Measurements from ENCODE around the gene SYNJ1.
"Not testable (repeated sequence)": the region's sequence is repeated elsewhere in the genome, so short reads cannot be mapped to it uniquely, and the experiment has no call there.

The SYNJ1 gene

GRCh38 chr21:32736083-32736482, 8.3 kb upstream of the SYNJ1 start:
- not testable (repeated sequence) for DNase-seq

GRCh38 chr21:32735524-32735923, 7.7 kb upstream of the SYNJ1 start:
- no peak for DNase-seq

DNA sequence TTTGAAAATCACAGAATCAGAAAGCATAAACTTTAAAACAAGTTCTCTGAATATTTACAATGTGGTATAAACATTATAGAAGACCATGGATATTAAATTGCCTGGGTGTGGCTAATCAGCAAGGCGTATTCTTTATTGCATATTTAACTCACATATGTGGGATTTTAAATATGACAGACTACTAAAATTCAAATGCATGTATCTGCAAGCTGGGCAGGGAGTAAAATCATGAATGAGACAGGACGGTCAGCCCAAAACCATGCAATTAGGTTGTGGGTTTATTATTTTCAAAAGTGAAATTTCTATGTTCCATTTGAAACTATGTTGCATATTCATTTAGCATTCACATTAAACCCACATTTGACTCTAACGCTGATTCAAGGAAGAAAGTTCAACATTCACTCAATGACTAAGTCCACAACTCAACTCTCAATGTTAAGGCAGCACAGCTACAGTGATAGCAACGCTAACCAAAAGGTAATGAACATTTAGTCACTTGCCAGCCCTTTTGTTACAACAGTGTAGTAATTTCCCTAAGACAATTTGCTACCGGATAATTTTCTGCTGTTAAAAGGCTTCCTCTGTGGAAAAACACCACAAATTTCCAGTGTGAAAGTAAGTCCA, 6.3 kb upstream of the SYNJ1 start:
- no peak for DNase-seq

DNA sequence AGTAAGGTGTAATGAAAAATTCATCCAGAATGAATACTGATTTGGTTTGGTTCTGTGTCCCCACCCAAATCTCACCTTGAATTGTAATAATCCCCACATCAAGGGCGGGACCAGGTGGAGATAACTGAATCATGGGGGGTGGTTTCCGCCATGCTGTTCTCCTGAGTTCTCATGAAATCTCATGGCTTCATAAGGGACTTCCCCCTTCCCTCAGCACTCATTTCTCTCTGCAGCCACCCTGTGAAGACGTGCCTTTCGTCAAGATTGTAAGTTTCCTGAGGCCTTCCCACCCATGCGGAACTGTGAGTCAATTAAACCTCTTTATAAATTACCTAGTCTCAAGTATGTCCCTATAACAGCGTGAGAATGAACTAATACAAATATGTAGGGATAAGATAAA, 5.5 kb upstream of the SYNJ1 start:
- no peak for DNase-seq

DNA sequence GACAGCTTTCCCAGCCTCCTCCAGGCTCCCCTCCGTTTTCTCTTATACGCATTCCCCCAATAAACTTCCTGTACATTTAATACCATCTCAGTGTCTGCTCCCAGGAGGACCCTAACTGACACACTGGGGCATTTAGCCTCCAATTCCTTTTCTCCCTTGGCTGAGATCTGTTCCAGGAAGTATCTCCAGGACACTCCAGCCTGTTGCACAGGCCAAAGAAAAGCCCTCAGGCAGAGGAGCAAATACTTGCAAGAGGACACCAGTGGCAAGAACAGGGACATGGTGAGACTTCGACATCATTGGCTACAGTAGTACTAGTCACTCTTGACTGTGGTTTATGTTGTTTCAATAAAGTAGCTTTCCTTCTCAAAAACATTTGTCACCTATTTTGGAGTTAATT, 4.7 kb upstream of the SYNJ1 start:
- no peak for DNase-seq

- no peak for DNase-seq
Measured at GRCh38 chr21:32728848-32729247, 1.0 kb upstream of the SYNJ1 start.

- no peak for DNase-seq
Measured at GRCh38 chr21:32728456-32728839, 635 bp upstream of the SYNJ1 start.

- no peak for DNase-seq
Measured at GRCh38 chr21:32726839-32727686, 750 bp downstream of the SYNJ1 start.

GRCh38 chr21:32719085-32719484, 8.7 kb downstream of the SYNJ1 start:
- DNase-seq: no peak

DNA sequence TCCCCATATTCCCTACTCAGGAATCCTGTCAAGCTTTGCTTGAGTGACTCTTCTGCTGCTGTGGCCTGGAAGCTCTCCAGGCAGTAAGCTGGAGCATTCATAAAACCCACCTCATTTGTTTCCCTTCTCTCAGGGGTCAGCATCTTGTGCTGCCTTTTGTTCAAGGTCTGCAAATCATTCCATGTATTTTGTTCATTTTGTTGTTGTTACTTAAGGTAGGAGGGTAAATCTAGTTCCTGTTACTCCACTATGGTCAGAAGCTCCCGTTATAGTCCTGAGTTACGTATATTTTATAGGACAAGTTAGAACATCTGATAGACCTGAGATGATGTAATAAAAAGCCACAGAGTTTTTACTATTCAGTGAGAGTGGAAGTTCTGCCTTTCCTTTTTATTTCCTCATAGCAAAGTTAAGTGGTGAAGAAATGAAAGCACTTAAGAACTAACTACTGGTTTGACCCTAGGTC, 9.9 kb downstream of the SYNJ1 start:
- no peak for DNase-seq

- DNase-seq: no peak
Measured at GRCh38 chr21:32716486-32716885, 11.3 kb downstream of the SYNJ1 start.

GRCh38 chr21:32713726-32714125, 14.1 kb downstream of the SYNJ1 start:
- DNase-seq: no peak

- DNase-seq: no peak
Measured at GRCh38 chr21:32712641-32713040, 15.2 kb downstream of the SYNJ1 start.

- DNase-seq: no peak
Measured at GRCh38 chr21:32712043-32712442, 15.8 kb downstream of the SYNJ1 start.

- no peak for DNase-seq
Measured at GRCh38 chr21:32710987-32711386, 16.8 kb downstream of the SYNJ1 start.

GRCh38 chr21:32710069-32710784, 17.6 kb downstream of the SYNJ1 start:
- DNase-seq: no peak

DNA sequence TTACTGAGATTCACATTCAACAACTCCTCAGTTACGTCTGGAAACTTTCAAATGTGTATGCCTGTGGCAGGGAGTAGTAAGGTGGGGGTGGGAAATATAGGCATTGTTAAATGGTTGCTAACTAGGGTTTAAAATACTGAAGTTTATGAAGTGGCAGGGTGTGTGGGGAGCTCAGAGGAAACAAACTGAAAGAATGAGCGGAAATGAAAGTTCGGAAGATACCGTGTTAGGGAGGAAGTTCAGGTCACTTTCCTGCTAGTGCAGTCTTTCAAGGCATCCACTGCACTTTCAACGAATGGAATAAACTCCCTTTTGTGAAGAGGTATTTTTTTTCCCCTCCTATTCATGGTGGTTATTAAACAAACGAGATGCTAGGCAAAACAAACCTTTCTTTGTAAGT, 19.7 kb downstream of the SYNJ1 start:
- no peak for DNase-seq

DNA sequence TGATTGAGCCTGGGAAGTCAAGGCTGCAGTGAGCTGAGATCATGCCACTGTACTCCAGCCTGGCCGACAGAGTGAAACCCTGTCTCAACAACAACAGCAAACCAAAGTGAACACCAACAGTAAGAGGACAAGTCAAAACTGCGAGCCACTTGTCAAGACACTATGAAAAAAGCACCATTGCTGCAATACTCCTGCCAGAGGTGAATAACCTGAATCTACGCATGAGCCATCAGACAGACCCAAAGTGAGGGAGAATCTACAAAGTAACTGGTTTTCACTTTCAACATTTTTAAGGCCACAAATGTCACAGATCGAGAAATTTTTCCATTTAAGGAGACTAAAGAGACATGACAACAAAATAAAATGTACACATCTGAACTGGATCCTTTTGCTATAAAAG, 21.9 kb downstream of the SYNJ1 start:
- DNase-seq: no peak

DNA sequence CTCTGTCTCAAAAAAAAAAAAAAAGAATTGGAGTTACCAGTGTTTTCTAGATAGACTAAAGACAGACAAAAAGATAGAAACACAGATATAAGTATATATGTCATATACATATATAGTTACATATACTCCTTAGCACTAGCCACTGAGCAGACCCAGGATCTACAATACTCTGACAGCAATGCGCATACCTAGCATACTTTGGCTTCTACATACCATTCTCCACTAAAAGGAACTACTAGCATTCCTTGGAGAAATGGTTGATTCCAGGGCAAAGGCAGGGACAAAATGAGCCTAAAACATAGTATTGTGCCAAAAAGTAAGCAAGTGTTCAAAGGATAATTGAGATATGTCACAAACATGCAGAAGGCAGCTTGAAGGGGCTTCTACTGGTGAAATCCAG, 22.7 kb downstream of the SYNJ1 start:
- DNase-seq: no peak

DNA sequence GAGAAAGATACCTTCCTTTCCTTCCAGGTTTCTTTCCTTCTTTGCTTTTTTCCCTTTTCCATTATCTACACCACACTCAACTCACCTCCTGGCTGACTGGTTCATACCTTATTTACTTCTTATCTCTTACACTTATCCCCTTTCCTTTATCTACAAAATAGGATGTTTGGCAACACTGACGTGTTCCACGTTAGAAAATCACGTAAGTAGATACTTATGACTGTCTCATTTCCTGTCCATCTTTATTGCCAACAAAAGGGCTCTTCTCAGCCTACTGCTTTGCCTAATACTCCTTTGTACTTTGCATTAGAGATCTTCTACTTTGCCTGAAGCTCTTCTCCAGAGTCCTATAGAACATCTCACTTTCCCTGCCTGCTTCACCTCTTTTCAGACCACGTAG, 25.1 kb downstream of the SYNJ1 start:
- DNase-seq: no peak

DNA sequence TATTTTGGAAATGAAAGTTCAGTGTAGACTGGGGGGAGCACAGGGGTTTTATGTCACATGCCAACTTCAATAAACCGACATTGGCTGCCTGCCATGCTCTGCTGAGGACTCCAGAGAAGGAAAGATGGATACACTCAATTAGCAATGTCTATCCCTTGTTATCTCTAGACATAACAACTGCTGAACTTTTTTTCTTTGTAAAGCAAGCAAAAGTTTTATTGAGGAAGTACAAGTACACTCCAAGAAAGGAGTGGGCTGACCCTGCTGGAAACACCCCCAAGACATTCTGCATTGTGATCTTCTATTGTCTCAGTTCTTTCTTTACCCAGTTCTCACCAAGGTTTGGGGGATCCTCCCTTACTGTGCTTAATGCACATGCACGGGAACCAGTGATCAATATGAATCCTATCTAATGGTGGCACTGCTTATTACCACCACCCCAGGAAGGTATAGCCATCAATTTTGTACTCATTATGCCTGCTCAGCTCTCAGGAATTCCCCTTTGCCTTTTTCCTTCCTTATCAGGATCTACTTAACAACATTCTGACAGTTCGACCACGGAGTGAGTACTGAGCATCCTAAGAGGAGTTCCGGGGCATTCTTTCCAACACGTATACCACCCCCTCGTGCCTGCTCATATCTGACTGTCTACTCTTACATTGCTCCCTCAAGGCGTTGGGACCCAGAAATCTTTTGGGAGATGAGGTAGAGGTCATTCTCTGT, 28.7 kb downstream of the SYNJ1 start:
- DNase-seq: no peak

DNA sequence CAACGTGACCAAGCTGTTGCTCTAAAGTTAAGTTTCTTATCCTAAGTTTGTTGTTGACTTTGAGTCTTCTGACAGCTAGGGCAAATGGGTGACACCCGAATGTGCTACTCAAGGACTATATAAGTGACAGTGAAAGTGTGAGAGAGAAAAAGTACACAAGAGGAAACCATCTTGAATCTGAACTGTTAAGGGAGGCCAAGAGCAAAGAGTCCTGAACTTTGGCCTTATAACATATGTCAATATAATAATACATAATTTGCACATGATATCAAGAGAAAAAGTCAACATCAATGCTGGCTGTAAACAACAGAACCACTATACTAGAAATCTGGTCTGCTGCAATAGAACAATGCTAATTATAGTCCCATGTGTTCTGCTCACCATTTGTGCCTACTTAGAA, 29.5 kb downstream of the SYNJ1 start:
- no peak for DNase-seq

DNA sequence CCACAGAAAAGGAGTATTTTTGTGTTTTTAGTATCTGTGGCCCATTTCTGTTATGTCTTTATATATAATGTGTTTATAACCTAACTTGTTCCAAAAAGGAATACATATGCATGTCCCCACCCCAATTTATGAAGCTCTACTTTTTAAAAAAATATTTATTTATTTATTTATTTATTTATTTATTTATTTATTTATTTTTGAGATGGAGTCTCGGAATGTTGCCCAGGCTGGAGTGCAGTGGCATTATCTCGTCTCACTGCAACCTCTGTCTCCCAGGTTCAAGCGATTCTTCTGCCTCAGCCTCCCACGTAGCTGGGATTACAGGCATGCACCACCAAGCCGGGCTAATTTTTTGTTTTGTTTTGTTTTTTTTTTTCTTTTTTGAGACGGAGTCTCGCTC, 32.3 kb downstream of the SYNJ1 start:
- not testable (repeated sequence) for DNase-seq

All from T-helper 9 cell (primary cell).